HG03045 (cell line): ENCODE measurements around the gene P3H4.
"Not testable (repeated sequence)": the region's sequence is repeated elsewhere in the genome, so short reads cannot be mapped to it uniquely, and the experiment has no call there.

Experiments used
- ATAC-seq: cut with Tn5 transposase; IDR thresholded peaks from one replicate; pipeline ENCODE4 v1.9.1; 2021; ENCODE audit warnings: mild to moderate bottlenecking, moderate library complexity; ENCODE audit not compliant: unreplicated experiment

P3H4 gene

GRCh38 chr17:41796121-41796895 lies 15.4 kb downstream of the P3H4 start:
- no peak for ATAC-seq

- no peak for ATAC-seq
Observed at GRCh38 chr17:41794540-41794975, 17.2 kb downstream of the P3H4 start.

- no peak for ATAC-seq
Observed at GRCh38 chr17:41793784-41794539, 17.8 kb downstream of the P3H4 start.

- ATAC-seq = no peak
Observed at GRCh38 chr17:41792845-41793783, 18.6 kb downstream of the P3H4 start.

- no peak for ATAC-seq
Observed at GRCh38 chr17:41787021-41787418, 24.7 kb downstream of the P3H4 start.

- no peak for ATAC-seq
Observed at GRCh38 chr17:41786227-41787020, 25.3 kb downstream of the P3H4 start, which contains the start of gene JUP. Gene JUP, minus strand, starts transcription at chr17:41786711. Its CDS starts 14,857 bp downstream, at chr17:41771854.

- ATAC-seq = no peak
Observed at GRCh38 chr17:41785859-41786226, 25.9 kb downstream of the P3H4 start.

GRCh38 chr17:41785091-41785858 lies 26.5 kb downstream of the P3H4 start:
- no peak for ATAC-seq

GRCh38 chr17:41784207-41784744 lies 27.5 kb downstream of the P3H4 start:
- ATAC-seq = no peak

- no peak for ATAC-seq
Observed at GRCh38 chr17:41782142-41782541, 29.6 kb downstream of the P3H4 start.

GRCh38 chr17:41781404-41782110 lies 30.2 kb downstream of the P3H4 start:
- no peak for ATAC-seq

- ATAC-seq = no peak
Observed at GRCh38 chr17:41779954-41780353, 31.8 kb downstream of the P3H4 start.

- no peak for ATAC-seq
Observed at GRCh38 chr17:41777574-41778188, 34.1 kb downstream of the P3H4 start.

GRCh38 chr17:41777157-41777573 lies 34.6 kb downstream of the P3H4 start:
- no peak for ATAC-seq

- ATAC-seq = not testable (repeated sequence)
Observed at GRCh38 chr17:41776262-41776900, 35.4 kb downstream of the P3H4 start.

- ATAC-seq = no peak
Observed at GRCh38 chr17:41775394-41776226, 36.1 kb downstream of the P3H4 start.

- no peak for ATAC-seq
Observed at GRCh38 chr17:41773731-41774193, 38.0 kb downstream of the P3H4 start.
